Measurements from ENCODE around the gene EFCAB6. TPM values are rescaled to one million over a fixed set of nuclear protein-coding genes. Genes with fewer than 3 reads are reported as not detected.

EFCAB6 gene
- not detected for polyA plus RNA-seq

- peaks cover 12 to 17% (median 14%) of the 10 kb centered on the region in 3 donors for H3K4me1 Mint-ChIP-seq
- peak within 1 kb of the TSS; percentile 77 to 96 (median 96) for H3K27ac Mint-ChIP-seq
- H3K9me3 Mint-ChIP-seq, result no peaks in the 10 kb centered on the region
- no peaks in the 10 kb centered on the region for H3K27me3 Mint-ChIP-seq
- H3K4me3 Mint-ChIP-seq, result peak within 1 kb of the TSS; percentile 91 to 99 (median 96)
- peaks cover 4% of the 10 kb centered on the region for H3K36me3 Mint-ChIP-seq
Measured at GRCh38 chr22:43812149-43812842, at the start of gene EFCAB6. Gene EFCAB6, minus strand, starts transcription at chr22:43812305. Its CDS starts 29,987 bp downstream, at chr22:43782318.

DNA sequence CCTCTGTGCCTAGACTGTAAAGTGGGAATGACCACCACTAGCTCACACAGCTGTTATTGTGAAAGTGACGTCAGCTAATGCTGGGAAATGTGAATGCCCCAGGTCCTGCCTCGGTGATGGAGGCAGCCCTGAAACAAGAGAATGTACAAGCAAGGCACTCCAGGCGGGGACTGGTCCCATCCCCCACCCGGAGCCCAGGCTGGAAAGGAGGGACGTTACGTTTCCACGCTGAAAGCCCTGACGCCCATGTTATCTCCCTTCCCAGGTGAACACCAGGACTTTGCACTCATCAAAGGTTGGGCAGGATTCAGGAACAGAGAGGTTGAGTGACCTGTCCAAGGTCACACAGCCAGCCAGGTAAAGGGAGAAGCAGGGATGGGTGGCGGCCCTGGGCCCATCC lies 49.4 kb upstream of the EFCAB6 start:
- Mint-ChIP-seq H3K4me1 (no peaks in the 10 kb centered on the region), H3K36me3 (no peaks in the 10 kb centered on the region), H3K27ac (no peak overlapping the region), H3K4me3 (no peak overlapping the region), H3K27me3 (peaks cover 42% of the 10 kb centered on the region), H3K9me3 (peaks cover 3 to 15% (median 6%) of the 10 kb centered on the region in 3 donors)

DNA sequence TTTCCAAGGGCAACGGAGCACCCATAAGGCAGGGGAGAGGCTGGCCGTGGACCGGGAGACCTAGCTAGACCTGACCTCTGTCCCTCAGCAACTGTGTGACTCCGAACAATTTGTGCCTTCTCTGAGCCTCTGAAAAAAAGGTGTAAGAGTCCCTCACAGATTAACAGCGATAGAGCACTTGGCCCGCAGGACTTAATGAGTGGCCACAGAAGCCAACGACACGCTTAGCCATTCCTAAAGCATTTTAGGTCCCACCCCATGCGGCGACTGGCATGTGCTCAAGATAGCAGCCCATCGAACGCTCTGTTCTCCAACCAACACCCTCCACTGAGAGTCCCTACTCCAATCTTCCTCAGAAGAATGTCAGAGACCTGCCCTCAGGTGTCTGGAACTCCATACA lies 48.7 kb upstream of the EFCAB6 start:
- Mint-ChIP-seq H3K4me3 (peak overlapping the region in 1 of 4 donors; percentile 63), H3K27ac (no peak overlapping the region), H3K36me3 (no peaks in the 10 kb centered on the region), H3K9me3 (peaks cover 3 to 15% (median 9%) of the 10 kb centered on the region in 3 donors), H3K4me1 (no peaks in the 10 kb centered on the region), H3K27me3 (peaks cover 42% of the 10 kb centered on the region)

- Mint-ChIP-seq H3K9me3 (peaks cover 3 to 15% (median 9%) of the 10 kb centered on the region in 3 donors), H3K4me3 (no peak overlapping the region), H3K36me3 (no peaks in the 10 kb centered on the region), H3K27ac (no peak overlapping the region), H3K27me3 (peaks cover 42% of the 10 kb centered on the region), H3K4me1 (no peaks in the 10 kb centered on the region)
Measured at GRCh38 chr22:43860126-43860525, 48.0 kb upstream of the EFCAB6 start.

DNA sequence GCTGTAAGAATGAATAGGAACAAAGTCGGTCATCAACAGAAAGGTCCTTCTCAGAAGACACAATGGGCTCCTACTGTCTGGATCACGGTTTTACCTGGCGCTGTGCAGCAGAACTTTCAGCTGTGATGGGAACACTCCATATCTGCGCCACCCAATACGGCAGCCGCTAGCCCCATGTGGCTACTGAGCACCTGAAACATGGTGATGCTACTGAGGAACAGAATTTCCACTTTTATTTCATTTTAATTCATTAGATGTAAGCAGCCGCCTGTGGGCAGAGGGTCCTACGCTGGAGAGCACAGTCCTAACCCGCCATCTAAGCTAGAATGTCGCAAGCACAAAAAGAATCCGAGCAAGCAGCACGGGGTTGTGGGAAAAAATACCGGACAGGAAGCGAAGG lies 47.5 kb upstream of the EFCAB6 start:
- no peaks in the 10 kb centered on the region for H3K36me3 Mint-ChIP-seq
- H3K9me3 Mint-ChIP-seq, result peaks cover 3 to 15% (median 9%) of the 10 kb centered on the region in 3 donors
- H3K4me1 Mint-ChIP-seq, result no peaks in the 10 kb centered on the region
- no peak overlapping the region for H3K27ac Mint-ChIP-seq
- H3K27me3 Mint-ChIP-seq, result peaks cover 42% of the 10 kb centered on the region
- H3K4me3 Mint-ChIP-seq, result no peak overlapping the region

DNA sequence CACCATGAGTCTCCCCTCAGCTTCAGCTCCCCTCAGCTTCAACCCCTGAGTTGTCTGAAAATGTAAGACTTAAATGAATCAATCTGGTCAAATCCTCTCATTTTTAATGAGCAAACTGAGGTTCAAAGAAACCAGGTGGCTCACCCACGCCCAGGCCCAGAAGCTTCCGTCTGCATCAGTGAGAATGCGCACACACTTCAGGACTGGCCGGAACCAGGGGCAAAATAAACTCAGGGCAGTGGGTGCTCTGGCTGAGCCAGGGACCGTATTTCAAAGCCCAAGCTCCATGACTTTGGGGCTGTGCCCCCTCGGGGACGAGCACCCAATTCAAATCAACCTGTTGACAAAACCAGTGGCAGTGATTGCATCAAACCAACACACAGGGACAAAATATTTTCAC lies 47.1 kb upstream of the EFCAB6 start:
- Mint-ChIP-seq H3K9me3 (peaks cover 3 to 15% (median 9%) of the 10 kb centered on the region in 3 donors), H3K4me1 (no peaks in the 10 kb centered on the region), H3K27me3 (peaks cover 39% of the 10 kb centered on the region), H3K36me3 (no peaks in the 10 kb centered on the region), H3K4me3 (no peak overlapping the region), H3K27ac (no peak overlapping the region)

DNA sequence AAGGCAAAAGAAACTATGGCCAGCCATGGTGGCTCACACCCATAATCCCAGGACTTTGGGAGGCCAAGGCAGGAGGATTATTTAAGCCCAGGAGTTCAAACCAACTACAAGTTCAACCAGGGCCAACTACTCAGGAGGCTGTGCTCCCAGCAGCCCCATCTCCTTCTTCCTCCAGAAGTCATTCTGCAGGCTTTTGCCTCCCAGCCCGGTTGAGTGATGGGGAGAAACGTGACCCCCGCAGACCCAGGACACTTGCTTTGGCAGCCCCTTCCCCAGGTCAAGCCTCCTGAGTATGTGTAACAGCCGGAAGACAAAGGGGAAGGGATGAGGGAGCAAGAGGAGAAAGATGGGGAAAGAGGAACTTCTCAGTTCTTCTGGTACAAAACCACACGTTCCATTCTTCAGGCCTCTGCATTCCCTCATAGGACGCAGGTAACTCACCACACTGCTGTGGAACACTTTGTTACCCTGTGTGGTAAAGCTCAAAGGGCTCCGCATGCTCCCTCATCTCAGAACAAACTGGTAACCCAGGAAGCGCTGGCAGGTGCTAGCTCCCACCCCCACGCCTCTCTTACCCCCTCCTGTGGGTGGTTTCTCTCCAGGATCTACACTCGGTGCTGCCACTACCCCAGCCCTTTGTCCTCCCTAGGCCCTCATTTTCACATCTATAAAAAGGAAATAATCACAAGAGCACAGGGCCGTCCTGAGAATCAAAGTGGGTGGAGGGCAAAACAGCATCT lies 46.2 kb upstream of the EFCAB6 start:
- Mint-ChIP-seq H3K36me3 (peaks cover 2% of the 10 kb centered on the region), H3K27me3 (peaks cover 30% of the 10 kb centered on the region), H3K4me1 (no peaks in the 10 kb centered on the region), H3K9me3 (peaks cover 3 to 15% (median 5%) of the 10 kb centered on the region in 3 donors), H3K4me3 (no peak overlapping the region), H3K27ac (no peak overlapping the region)

DNA sequence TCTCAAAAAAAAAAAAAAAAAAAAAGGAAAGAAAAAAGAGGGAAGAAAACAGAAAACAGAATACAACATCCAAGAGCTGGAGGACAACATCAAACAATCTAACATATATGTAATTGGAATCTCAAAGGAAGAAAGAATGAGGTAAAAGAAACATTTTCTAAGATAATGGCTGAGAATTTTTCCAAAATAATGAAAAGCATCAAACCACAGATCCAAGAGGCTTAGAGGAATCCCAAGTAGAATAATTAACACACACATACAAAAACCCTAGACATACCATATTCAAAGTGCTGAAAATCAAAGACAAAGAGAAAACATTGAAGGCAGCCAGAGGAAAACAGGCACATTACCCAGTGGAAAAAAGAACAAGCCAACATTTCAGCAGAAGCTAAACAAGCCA lies 45.3 kb upstream of the EFCAB6 start:
- peaks cover 2% of the 10 kb centered on the region for H3K36me3 Mint-ChIP-seq
- H3K4me1 Mint-ChIP-seq, result no peaks in the 10 kb centered on the region
- peaks cover 3 to 15% (median 5%) of the 10 kb centered on the region in 3 donors for H3K9me3 Mint-ChIP-seq
- H3K27me3 Mint-ChIP-seq, result peaks cover 28% of the 10 kb centered on the region
- H3K4me3 Mint-ChIP-seq, result no peak overlapping the region
- no peak overlapping the region for H3K27ac Mint-ChIP-seq

- Mint-ChIP-seq H3K36me3 (peaks cover 2% of the 10 kb centered on the region), H3K27me3 (peaks cover 23% of the 10 kb centered on the region), H3K4me1 (no peaks in the 10 kb centered on the region), H3K4me3 (no peak overlapping the region), H3K27ac (no peak overlapping the region), H3K9me3 (peaks cover 3 to 15% (median 5%) of the 10 kb centered on the region in 3 donors)
Measured at GRCh38 chr22:43855431-43855830, 43.3 kb upstream of the EFCAB6 start.

DNA sequence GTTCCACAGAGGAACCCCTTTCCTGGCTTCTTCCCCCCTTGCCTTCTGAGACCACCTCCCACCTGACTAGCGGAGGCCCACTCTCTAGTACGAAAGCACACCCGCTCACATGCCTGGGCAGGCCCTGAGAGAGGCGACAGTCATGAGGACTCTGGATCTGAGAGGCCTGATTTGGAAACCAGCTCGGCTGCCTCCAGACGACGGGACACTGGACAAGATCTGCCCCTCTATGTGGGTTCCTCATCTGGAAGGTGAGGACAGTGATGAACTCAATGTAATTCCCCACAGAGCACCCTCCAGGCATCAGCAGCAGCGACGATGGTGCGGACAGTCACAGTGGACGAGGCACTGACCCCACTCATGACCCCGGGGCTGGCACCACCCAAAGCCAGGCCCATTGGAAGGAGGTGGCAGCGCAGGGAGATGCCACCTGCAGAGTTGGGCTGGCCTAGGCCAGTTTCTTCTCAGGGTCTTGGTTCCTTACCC lies 42.7 kb upstream of the EFCAB6 start:
- H3K9me3 Mint-ChIP-seq, result peaks cover 3 to 15% (median 5%) of the 10 kb centered on the region in 3 donors
- no peak overlapping the region for H3K4me3 Mint-ChIP-seq
- H3K4me1 Mint-ChIP-seq, result no peaks in the 10 kb centered on the region
- H3K36me3 Mint-ChIP-seq, result peaks cover 2% of the 10 kb centered on the region
- H3K27ac Mint-ChIP-seq, result no peak overlapping the region
- peaks cover 26% of the 10 kb centered on the region for H3K27me3 Mint-ChIP-seq

DNA sequence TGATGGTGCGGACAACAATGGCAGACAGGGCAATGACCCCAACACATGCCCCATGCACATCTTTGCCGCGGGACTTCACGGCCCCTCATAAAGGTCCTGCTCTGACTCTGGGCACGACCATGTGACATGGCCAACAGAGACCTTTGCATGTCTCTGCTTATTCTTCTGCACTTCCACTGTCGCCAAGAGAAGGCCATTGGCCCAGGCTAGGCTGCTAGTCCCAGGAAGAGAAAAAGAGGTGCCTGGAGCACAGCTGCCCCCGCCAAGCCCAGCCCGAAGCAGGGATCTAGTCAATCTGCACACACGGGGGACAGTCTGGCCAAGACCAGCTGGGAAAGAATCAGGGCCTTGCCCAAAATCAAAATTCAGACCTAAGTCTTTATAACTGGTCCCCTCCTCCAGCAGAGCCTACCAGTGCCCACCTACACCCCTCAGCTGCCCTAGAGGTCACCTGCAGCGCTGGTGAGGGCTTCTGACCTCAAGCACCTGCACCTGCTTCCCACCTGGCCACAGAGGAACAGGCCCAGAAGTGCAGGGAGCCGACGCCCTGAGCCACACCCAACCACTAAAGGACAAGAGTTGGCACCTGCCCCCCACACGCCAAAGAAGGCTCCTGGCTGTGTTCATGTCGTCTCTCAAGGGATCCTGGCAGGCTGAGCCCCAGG lies 42.1 kb upstream of the EFCAB6 start:
- H3K9me3 Mint-ChIP-seq, result peaks cover 3 to 15% (median 5%) of the 10 kb centered on the region in 3 donors
- no peak overlapping the region for H3K27ac Mint-ChIP-seq
- H3K4me3 Mint-ChIP-seq, result no peak overlapping the region
- peaks cover 2% of the 10 kb centered on the region for H3K36me3 Mint-ChIP-seq
- H3K4me1 Mint-ChIP-seq, result no peaks in the 10 kb centered on the region
- peaks cover 24% of the 10 kb centered on the region for H3K27me3 Mint-ChIP-seq

- H3K9me3 Mint-ChIP-seq, result peaks cover 3 to 15% (median 5%) of the 10 kb centered on the region in 3 donors
- no peaks in the 10 kb centered on the region for H3K4me1 Mint-ChIP-seq
- H3K27me3 Mint-ChIP-seq, result peaks cover 22% of the 10 kb centered on the region
- H3K27ac Mint-ChIP-seq, result no peak overlapping the region
- peaks cover 2% of the 10 kb centered on the region for H3K36me3 Mint-ChIP-seq
- H3K4me3 Mint-ChIP-seq, result no peak overlapping the region
Measured at GRCh38 chr22:43853328-43853931, 41.3 kb upstream of the EFCAB6 start.

- Mint-ChIP-seq H3K27me3 (peaks cover 22% of the 10 kb centered on the region), H3K27ac (no peak overlapping the region), H3K36me3 (peaks cover 2% of the 10 kb centered on the region), H3K9me3 (peaks cover 3 to 15% (median 5%) of the 10 kb centered on the region in 3 donors), H3K4me3 (peak overlapping the region in 1 of 4 donors; percentile 21), H3K4me1 (no peaks in the 10 kb centered on the region)
Measured at GRCh38 chr22:43852573-43853327, 40.6 kb upstream of the EFCAB6 start.

- Mint-ChIP-seq H3K4me1 (no peaks in the 10 kb centered on the region), H3K27me3 (peaks cover 19% of the 10 kb centered on the region), H3K9me3 (peaks cover 2 to 8% (median 5%) of the 10 kb centered on the region in 3 donors), H3K4me3 (no peak overlapping the region), H3K36me3 (peaks cover 2% of the 10 kb centered on the region), H3K27ac (no peak overlapping the region)
Measured at GRCh38 chr22:43851979-43852307, 39.8 kb upstream of the EFCAB6 start.

Data from IgD-negative memory B cell (primary cell).